ENCODE data around the gene SH2D4B.

DNA sequence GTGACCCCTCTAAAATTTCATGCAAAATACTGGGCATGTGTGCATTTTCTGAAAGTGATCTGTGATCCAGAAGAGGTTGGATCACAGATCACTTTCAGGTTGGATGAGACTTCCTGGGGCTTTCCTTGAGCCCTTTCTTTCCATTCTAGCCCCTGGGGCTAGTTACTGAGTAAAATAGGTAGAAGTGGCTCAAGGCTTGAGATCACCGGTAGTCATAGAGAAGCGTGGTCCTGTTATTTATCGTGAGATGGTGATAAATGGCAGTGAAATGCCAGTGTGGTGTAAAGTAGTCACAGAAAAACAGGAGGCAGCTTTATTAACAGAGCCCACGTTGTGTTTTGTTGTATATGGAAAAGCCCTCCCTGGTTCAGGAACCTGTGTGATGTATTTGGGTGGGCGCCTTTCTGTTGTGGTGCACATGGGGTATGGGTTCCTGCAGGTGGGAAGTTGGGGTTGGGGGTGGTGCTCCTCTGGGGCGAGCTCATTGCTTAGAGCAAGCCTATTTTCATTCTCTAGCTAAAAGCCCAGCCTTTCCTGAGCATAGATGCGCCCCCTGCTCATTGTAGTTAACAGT is 34.0 kb upstream of the SH2D4B start:
- TF ChIP-seq, protein P1, sequence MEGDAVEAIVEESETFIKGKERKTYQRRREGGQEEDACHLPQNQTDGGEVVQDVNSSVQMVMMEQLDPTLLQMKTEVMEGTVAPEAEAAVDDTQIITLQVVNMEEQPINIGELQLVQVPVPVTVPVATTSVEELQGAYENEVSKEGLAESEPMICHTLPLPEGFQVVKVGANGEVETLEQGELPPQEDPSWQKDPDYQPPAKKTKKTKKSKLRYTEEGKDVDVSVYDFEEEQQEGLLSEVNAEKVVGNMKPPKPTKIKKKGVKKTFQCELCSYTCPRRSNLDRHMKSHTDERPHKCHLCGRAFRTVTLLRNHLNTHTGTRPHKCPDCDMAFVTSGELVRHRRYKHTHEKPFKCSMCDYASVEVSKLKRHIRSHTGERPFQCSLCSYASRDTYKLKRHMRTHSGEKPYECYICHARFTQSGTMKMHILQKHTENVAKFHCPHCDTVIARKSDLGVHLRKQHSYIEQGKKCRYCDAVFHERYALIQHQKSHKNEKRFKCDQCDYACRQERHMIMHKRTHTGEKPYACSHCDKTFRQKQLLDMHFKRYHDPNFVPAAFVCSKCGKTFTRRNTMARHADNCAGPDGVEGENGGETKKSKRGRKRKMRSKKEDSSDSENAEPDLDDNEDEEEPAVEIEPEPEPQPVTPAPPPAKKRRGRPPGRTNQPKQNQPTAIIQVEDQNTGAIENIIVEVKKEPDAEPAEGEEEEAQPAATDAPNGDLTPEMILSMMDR (IDR thresholded peaks at IDR 0.05) = no peak
- no peak for TF ChIP-seq POLR2A (IDR thresholded peaks at IDR 0.05)

All from sigmoid colon (tissue), 3 donors.